DMS153 treated with DMSO at 0.1 percent for 48 hours (cell line): ENCODE measurements around the gene PGM2L1.

Source experiments
- DNase-seq: peaks from one replicate; lab custom pipeline; 2025; ENCODE audit not compliant: unreplicated experiment; lab: John Stamatoyannopoulos, UW

The PGM2L1 gene

DNA sequence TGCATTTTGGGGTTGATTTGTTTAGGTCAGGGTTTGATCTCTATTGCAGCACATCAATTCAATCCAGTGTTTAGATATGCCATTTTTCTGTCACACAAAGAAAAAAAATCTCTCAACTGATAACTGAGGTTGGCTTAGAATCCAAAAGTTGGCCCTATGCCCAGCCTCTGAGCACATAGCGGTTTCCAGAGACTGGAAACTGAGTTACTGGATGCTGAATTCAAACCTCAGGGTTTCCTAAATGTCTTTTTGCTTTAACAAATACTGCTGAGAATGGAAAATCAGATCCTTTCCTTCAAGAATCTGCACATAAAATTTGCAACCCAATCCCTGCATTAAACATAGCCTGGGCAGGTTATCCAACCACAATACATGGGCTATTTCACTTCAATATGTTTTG, 90.8 kb downstream of the PGM2L1 start:
- no peak for DNase-seq

DNA sequence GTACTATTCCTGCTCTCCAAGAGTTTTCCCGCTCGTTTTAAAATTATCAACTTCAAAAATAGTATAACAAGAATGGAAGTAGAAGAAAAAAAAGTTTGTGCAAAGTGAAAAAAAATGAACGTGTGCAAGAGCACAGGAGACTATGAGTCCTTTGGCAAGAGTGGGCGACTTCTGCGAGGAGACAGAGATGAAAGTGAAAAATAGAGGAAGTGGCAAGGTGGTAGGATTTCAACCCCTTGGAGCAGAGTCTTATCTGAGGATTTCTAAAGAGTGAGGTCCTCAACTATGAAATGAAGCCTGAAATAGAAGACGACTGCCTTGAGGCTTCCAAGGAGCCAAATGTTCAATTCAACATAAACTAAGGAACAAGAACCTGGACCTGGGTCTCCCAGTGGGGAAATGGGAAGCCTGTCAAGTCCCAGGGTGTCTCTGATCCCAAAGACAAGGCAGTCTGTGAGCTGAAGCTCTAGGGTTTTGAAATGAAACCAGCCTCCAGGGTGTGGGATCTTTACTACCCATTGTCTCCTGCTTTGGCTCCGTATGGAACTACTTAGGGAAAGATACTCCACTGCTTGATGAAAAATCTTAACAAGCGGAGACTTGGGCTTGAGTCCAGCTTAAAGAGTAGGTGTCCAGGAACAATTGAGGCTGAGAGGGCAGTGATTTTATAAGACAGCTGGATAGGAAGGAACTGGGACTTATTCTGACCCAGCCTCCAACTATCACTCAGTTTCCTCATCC, 91.6 kb downstream of the PGM2L1 start:
- no peak for DNase-seq

DNA sequence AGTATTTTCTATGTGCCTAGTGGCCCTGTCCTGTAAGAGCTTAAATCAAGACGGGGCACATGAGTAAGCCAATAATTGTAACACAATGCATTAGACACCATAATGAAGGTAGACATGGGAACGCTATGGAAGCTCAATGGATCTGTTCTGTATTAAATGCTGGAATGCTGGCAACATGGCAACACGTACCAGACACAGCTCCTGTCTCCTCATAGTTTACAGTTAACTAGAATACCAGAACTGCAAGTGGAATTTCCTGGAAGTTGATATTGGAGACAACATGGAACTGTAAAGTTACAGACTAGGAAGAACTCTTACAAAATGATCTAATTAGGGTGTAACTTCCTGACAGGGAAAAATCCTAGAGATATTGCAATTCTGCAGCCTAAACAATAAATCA, 99.2 kb downstream of the PGM2L1 start:
- no peak for DNase-seq

- no peak for DNase-seq
Observed at GRCh38 chr11:74297484-74297883, 100.7 kb downstream of the PGM2L1 start.

DNA sequence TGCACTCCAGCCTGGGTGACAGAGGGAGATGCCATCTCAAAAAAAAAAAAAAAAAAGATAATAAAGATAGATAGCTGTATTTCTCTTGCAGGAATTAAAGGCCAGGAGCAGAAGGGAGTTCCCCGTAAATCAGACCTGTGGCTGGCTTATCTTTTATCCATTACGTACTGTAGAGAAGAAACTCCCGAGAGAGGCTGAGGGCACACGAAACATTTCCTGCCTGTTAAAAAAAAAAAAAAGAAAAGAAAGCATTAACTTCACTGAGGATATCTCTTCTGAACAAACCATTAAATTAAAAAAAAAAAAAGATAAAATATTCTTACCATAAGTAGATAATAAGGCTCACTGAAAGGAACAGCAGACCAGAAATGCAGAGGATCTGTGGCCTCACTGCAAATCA, 109.3 kb downstream of the PGM2L1 start:
- DNase-seq = no peak

GRCh38 chr11:74288161-74288560, 110.1 kb downstream of the PGM2L1 start:
- no peak for DNase-seq

- no peak for DNase-seq
Observed at GRCh38 chr11:74284466-74284865, 113.8 kb downstream of the PGM2L1 start.

DNA sequence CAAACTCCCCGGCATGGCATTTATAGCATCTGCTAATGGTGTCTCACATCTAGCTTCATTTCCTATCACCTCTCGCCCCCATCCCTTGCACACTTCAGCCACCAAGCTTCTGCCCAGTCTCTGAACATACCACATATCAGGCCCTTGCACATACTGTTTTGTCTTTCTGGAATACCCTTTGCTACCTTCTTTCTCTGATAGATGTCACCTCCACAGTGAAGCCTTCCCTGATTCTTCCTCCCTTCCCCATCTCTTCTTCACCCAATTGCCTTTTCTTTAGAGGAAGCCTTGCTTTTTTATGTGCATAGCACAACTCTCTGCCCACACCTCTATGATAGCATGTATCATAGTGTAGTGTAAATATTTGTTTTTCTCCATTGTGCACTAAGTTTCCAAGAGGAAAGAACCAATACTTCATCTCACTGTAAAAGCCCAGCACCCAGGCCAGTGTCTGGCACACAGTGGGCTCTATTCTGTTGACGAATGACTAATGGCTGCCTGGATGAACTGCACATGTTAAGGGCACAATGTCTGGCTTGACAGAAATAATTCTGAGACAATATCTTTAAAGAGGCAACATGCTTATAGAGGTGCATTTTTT, 114.6 kb downstream of the PGM2L1 start:
- no peak for DNase-seq

DNA sequence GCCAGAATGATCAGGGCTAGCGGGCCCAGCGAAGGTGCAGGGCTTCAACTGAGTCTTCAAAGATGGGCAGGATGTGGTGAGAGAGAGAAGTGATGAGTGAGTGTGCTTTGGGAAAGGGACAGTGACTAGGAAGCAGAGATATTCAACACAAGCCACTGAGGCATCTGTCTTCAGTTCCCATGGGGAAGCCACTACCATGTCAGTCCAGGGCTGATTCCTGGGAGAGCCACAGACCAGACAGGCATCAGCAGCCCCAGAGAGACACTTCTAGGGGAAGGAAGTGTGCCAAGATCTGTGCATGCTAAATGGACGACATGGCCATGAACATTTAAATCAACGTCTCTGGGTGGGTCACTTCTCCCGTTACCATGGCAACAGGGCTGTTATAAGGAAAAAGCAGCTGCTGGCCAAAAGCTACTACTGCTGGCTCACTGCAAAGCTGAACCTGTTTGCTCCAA, 115.3 kb downstream of the PGM2L1 start:
- DNase-seq = no peak

DNA sequence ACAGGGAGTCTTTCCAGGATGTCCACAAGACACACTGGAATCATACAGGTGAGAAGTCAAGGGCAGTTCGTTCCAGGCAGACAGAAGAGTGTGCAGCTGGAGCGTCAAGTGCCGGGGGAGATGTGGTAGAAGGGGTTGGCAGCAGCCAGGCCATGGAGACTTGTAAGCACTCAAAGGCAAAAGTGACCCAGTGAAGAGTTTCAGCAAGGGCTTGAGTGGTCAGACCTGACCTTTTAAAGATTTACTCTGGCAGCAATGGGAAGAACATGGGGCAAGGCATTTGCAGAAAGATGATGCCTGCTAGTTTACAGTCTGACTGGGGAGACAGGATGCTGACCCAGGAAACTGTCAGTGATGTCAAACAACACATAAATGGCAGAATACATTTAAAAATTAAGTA, 115.8 kb downstream of the PGM2L1 start:
- DNase-seq = no peak

DNA sequence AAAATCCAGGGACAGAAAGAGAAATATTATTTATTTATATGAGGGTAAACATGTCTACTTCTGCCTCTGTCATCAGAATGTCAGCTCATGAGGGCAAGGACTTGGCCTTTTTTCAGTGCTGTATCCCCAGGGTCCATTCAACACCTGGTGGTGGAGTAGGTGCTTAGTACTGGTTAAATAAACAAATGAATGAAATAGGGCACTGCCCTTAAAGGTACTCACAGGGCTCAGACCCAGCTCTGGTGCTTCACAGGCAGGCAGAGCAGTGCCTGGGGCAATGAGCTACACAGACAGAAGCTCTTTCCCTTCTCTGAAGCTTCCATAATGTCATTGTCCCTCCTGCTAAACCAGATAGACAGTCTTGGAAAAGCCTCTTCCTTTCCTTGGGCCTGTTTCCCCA, 117.7 kb downstream of the PGM2L1 start:
- no peak for DNase-seq
